Hepatocyte (in vitro differentiated cells): ENCODE results near the gene RSPRY1.

Experiments used
- CTCF ChIP-seq: fragments of 200-600 bp; sonication (generic); IDR thresholded peaks from 2 replicates; pipeline ENCODE4 v1.5.1; 2016; ENCODE audit warnings: antibody characterized with exemption, mild to moderate bottlenecking; ENCODE audit not compliant: poor library complexity
- EZH2 ChIP-seq: fragments of 200-600 bp; sonication (generic); IDR thresholded peaks from 2 replicates; pipeline ENCODE4 v1.6.1; 2016; ENCODE audit warnings: antibody characterized with exemption, mild to moderate bottlenecking, borderline replicate concordance

GRCh38 chr16:57277586-57277985 is 91.5 kb downstream of the RSPRY1 start:
- TF ChIP-seq CTCF (no peak), EZH2 (no peak)
